HepG2 (cell line): Measurements from ENCODE around the gene RALY. TPM values are rescaled to one million over a fixed set of nuclear protein-coding genes. Genes with fewer than 3 reads are reported as not detected.

Source experiments
- AFF4 ChIP-seq: sonication (generic); formaldehyde crosslinking; IDR thresholded peaks from 2 replicates; pipeline ENCODE4 v1.4.0; 2020; ENCODE audit warnings: missing genetic modification reagents
- ATF4 ChIP-seq, 2 experiments: fragments of 450-650 bp in 1 of 2; sonication (generic) in 1 of 2; formaldehyde crosslinking; IDR thresholded peaks; 2 replicates each; pipeline versions ENCODE4 v1.5.0 to v1.8.0; 2020 to 2022; ENCODE audit warnings: mild to moderate bottlenecking in 1 of 2, missing genetic modification reagents in 1 of 2
- CHCHD3 ChIP-seq: sonication (generic); formaldehyde crosslinking; IDR thresholded peaks from 2 replicates; pipeline ENCODE4 v1.8.0; 2022; ENCODE audit warnings: mild to moderate bottlenecking, missing genetic modification reagents, moderate library complexity
- GLI4 ChIP-seq: sonication (generic); formaldehyde crosslinking; IDR thresholded peaks from 2 replicates; pipeline ENCODE4 v1.5.1; 2020; ENCODE audit warnings: missing genetic modification reagents, mild to moderate bottlenecking, moderate library complexity, borderline replicate concordance
- HDAC1 ChIP-seq: sonication (generic); formaldehyde crosslinking; IDR thresholded peaks from 2 replicates; pipeline ENCODE4 v1.5.1; 2020; ENCODE audit warnings: mild to moderate bottlenecking, missing genetic modification reagents
- MIER3 ChIP-seq: IDR thresholded peaks from 2 replicates; pipeline ENCODE4 v1.6.1; 2016; ENCODE audit warnings: missing compliant biosample characterization, borderline replicate concordance
- MXI1 ChIP-seq: IDR thresholded peaks from 3 replicates; pipeline ENCODE4 v1.6.1; 2012; ENCODE audit warnings: low read depth, low read length, inconsistent platforms, borderline replicate concordance
- SRF ChIP-seq: IDR thresholded peaks from 2 replicates; pipeline ENCODE4 v1.6.1; 2011; ENCODE audit warnings: mild to moderate bottlenecking, low read depth, low read length, moderate library complexity
- TFDP1 ChIP-seq: IDR thresholded peaks from 2 replicates; pipeline ENCODE4 v1.6.1; 2016; ENCODE audit warnings: missing compliant biosample characterization, missing genetic modification reagents, borderline replicate concordance
- U2AF2 ChIP-seq: fragments of 200-400 bp; formaldehyde crosslinking; IDR thresholded peaks from 2 replicates; pipeline ENCODE4 v1.6.1; 2017; ENCODE audit warnings: low read depth, mild to moderate bottlenecking, low read length
- ZMYM4 ChIP-seq: sonication (generic); formaldehyde crosslinking; IDR thresholded peaks from 2 replicates; pipeline ENCODE4 v1.8.1; 2023; ENCODE audit warnings: mild to moderate bottlenecking, missing genetic modification reagents
- ZNF235 ChIP-seq: sonication (generic); formaldehyde crosslinking; IDR thresholded peaks from 2 replicates; pipeline ENCODE4 v1.8.1; 2023; ENCODE audit warnings: mild to moderate bottlenecking, missing genetic modification reagents, borderline replicate concordance
- ZNF709 ChIP-seq: sonication (generic); formaldehyde crosslinking; IDR thresholded peaks from 2 replicates; pipeline ENCODE4 v1.5.0; 2020; ENCODE audit warnings: mild to moderate bottlenecking, missing genetic modification reagents
- ZNF780A ChIP-seq: sonication (generic); formaldehyde crosslinking; IDR thresholded peaks from 2 replicates; pipeline ENCODE4 v1.8.0; 2022; ENCODE audit warnings: mild to moderate bottlenecking, missing genetic modification reagents, moderate library complexity
- polyA plus RNA-seq, 8 experiments: library from polyadenylated mRNA; depleted of rRNA in 3 of 8; stranded (reverse) in 7 of 8; unstranded in 1 of 8; fragments of >200 nt; fragmentation: Illumina TruSeq in 4 of 8; extraction: Trizol in 4 of 8; gene quantifications; 2 replicates each; pipeline versions ENCODE4 v1.2.1 to v1.2.3, GENCODE V29; 2011 to 2016; ENCODE audit warnings: low read depth in 4 of 8, missing spikeins in 1 of 8, mixed read lengths in 1 of 8; ENCODE audit not compliant: insufficient read depth in 1 of 8
- total RNA-seq, 5 experiments: library from RNA; depleted of rRNA; stranded (reverse); fragments of >200 nt; fragmentation: Illumina TruSeq; extraction: Trizol; gene quantifications; 2 replicates each; pipeline ENCODE4 v1.2.3, GENCODE V29; 2016; ENCODE audit warnings: low read depth in 1 of 5
- TF ChIP-seq, protein P1 (sequence below): sonication (generic); formaldehyde crosslinking; IDR thresholded peaks from 2 replicates; pipeline ENCODE4 v1.8.0; 2022; ENCODE audit warnings: low read depth, missing genetic modification reagents
- TF ChIP-seq, protein P2 (sequence below): sonication (generic); formaldehyde crosslinking; IDR thresholded peaks from 2 replicates; pipeline ENCODE4 v1.4.0; 2020; ENCODE audit warnings: low read depth, missing genetic modification reagents

The RALY gene
- total and polyA plus RNA-seq, 2 of the 13 experiments (the other 11 are each of a cell fraction or from before 2014, with no cell fraction given): 178 to 186 TPM

DNA sequence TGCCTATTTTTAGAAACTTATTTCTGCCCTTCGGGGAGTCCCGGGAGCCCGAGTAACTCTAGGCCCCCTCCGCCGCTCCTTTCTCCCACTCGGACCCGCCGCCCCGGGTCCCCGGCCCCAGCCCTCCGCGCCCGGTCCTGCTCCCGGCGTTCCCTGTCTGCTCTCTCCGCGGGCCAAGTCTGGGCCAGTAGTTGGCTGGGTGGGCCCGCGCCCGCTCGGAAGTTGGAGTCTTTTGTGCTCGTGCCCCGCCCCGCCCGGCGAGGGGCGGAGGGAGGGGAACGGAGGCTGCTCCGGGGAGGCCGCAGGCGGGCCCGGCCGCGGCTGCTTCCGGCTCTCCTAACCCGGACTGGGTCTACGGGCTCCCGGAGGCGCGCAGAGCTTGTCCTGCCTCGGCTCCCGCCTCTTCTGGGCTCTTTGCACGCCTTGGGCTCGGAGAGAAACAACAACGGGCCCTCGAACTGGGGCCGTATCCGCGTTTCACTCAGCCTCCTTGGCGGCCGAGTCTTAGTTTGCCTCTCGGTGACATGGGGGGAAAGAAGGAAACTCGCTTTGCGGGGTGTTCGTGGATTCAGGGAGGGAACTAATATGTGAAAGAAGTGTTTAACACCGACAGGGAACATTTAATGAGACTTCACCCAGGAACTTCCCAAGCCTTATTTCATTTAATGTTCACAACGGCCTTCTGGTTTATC is 657 bp downstream of the RALY start (continued):
- TF ChIP-seq HDAC1 (CRISPR knock-in tag) (peak; percentile 95), GLI4 (CRISPR knock-in tag) (no peak; the same call in 1 of the 2 replicates), AFF4 (CRISPR knock-in tag) (no peak; the same call in 1 of the 2 replicates), SRF (no peak), ZNF780A (CRISPR knock-in tag) (no peak), ZNF709 (CRISPR knock-in tag) (no peak; the same call in 1 of the 2 replicates), MXI1 (peak; percentile 75; the same call in 1 of the 3 replicates), CHCHD3 (CRISPR knock-in tag) (no peak), ZMYM4 (CRISPR knock-in tag) (peak; percentile 87), ZNF235 (CRISPR knock-in tag) (peak; percentile 14), TFDP1 (CRISPR knock-in tag) (no peak; the same call in 1 of the 2 replicates), ATF4 (CRISPR knock-in tag; IDR thresholded peaks at IDR 0.05) (0 out of 4 replicates have a peak, but pooled peaks of 1 of the 2 experiments have one; percentile 23), MIER3 (CRISPR knock-in tag) (no peak), U2AF2 (no peak)
- TF ChIP-seq, protein P1, sequence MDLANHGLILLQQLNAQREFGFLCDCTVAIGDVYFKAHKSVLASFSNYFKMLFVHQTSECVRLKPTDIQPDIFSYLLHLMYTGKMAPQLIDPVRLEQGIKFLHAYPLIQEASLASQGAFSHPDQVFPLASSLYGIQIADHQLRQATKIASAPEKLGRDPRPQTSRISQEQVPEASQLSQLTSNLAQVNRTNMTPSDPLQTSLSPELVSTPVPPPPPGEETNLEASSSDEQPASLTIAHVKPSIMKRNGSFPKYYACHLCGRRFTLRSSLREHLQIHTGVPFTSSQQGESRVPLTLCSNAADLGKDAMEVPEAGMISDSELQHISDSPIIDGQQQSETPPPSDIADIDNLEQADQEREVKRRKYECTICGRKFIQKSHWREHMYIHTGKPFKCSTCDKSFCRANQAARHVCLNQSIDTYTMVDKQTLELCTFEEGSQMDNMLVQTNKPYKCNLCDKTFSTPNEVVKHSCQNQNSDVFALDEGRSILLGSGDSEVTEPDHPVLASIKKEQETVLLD (CRISPR knock-in tag): peak; percentile 90
- TF ChIP-seq, protein P2, sequence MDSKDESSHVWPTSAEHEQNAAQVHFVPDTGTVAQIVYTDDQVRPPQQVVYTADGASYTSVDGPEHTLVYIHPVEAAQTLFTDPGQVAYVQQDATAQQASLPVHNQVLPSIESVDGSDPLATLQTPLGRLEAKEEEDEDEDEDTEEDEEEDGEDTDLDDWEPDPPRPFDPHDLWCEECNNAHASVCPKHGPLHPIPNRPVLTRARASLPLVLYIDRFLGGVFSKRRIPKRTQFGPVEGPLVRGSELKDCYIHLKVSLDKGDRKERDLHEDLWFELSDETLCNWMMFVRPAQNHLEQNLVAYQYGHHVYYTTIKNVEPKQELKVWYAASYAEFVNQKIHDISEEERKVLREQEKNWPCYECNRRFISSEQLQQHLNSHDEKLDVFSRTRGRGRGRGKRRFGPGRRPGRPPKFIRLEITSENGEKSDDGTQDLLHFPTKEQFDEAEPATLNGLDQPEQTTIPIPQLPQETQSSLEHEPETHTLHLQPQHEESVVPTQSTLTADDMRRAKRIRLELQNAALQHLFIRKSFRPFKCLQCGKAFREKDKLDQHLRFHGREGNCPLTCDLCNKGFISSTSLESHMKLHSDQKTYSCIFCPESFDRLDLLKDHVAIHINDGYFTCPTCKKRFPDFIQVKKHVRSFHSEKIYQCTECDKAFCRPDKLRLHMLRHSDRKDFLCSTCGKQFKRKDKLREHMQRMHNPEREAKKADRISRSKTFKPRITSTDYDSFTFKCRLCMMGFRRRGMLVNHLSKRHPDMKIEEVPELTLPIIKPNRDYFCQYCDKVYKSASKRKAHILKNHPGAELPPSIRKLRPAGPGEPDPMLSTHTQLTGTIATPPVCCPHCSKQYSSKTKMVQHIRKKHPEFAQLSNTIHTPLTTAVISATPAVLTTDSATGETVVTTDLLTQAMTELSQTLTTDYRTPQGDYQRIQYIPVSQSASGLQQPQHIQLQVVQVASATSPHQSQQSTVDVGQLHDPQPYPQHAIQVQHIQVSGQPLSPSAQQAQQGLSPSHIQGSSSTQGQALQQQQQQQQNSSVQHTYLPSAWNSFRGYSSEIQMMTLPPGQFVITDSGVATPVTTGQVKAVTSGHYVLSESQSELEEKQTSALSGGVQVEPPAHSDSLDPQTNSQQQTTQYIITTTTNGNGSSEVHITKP (CRISPR knock-in tag): peak; percentile 86
